GM08714 (cell line): ENCODE measurements around the gene SLC1A4.

Experiments used
- H3K4me3 ChIP-seq: fragments of 200-500 bp; sonication (Bioruptor generic); 2 replicates; pipeline ENCODE4 v1.5.1; 2014; ENCODE audit warnings: mild to moderate bottlenecking, low read length, inconsistent platforms
- ZNF274 ChIP-seq: IDR thresholded peaks from 2 replicates; pipeline ENCODE4 v1.6.1; 2012; ENCODE audit warnings: mild to moderate bottlenecking, low read depth, low read length

Gene SLC1A4

DNA sequence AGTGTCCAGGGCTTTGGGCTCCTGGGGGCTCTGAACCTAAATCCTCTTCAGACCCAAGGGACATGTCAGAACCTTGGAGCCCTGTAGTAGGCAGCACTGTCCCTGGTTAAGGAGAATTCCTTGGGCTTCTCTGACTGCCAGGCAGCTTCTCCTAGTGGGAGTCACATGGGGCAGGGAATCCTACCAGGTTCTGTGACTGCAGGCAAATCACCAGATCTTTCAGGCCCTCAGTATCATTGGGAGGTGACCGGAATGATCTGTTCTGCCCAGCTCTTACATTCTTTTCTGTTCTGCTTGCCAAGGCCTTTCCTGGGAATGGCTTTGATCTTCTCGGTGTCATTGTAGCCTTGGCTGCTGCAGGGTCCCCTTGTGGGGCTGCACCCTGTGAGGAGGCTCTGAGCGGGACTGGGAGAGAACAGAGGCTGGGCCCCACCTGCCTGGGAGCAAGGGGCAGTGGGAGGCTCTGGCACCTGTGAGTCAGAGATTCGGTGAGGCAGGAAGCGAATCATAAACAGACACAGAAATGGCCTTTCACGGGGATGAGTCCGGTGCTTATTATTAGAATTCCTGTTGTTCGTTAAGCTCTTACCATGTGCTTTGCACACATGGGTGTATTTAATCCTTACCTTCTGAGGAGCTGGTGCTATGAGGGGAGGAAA, 81.1 kb downstream of the SLC1A4 start:
- no peak overlapping the region for H3K4me3 ChIP-seq
- no peak for TF ChIP-seq ZNF274

DNA sequence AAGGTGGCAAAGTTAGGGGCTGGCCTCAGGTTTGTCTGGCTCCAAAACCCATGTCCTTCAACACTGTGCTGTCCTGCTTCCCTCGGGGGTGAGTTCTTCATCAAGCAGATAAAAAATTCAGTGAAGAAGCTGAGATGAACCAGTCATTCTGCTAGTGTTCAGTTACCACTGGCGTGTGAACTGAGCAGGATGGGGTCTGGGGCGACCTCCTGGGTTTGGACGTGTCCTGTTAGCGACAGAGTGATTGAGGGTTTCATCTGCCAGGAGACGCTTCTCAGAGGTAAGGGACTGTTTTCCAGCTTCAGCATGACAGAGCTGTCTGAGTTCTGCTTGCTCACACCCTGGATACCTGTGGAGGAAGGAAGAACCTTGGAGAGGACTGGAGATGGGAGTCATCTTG, 81.7 kb downstream of the SLC1A4 start:
- no peak for TF ChIP-seq ZNF274

DNA sequence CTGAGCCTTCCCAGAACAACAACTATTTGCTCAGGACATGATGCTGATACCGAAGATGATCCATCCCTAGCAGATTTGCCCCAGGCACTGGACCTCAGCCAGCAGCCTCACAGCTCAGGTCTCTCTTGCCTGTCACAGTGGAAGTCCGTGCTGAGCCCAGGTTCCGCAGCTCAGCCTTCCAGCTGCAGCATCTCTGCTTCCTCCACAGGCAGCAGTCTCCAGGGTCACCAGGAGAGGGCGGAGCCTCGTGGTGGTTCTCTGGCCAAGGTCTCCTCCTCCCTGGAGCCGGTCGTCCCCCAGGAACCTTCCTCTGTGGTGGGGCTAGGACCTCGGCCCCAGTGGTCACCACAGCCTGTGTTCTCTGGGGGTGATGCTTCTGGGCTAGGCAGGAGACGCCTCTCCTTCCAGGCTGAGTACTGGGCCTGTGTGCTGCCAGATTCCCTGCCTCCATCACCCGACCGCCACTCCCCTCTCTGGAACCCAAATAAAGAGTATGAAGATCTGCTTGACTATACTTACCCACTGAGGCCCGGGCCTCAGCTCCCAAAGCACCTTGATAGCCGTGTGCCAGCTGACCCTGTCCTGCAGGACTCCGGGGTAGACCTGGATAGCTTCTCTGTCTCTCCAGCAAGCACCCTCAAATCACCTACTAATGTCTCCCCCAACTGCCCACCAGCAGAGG, 82.4 kb downstream of the SLC1A4 start:
- TF ChIP-seq ZNF274, result no peak
- no peak overlapping the region for H3K4me3 ChIP-seq

More for the DNA sequence above, 81.7 kb downstream of the SLC1A4 start:
- no peak overlapping the region for H3K4me3 ChIP-seq

DNA sequence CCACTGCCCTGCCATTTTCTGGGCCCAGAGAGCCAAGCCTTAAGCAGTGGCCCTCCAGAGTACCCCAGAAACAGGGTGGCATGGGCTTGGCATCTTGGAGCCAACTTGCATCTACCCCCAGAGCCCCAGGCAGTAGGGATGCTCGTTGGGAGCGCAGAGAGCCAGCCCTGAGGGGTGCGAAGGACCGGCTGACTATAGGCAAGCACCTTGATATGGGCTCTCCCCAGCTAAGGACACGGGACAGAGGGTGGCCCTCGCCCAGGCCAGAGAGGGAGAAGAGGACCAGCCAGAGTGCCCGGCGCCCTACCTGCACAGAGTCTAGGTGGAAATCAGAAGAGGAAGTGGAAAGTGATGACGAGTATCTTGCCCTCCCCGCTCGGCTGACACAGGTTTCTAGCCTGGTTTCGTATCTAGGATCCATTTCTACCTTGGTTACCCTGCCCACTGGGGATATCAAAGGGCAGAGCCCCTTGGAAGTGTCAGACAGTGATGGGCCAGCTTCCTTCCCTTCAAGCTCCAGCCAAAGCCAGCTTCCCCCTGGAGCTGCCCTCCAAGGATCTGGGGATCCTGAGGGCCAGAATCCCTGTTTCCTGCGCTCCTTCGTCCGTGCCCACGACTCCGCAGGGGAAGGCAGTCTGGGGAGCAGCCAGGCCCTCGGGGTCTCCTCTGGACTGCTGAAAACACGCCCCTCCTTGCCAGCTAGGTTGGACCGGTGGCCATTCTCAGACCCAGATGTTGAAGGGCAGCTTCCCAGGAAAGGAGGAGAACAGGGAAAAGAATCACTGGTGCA, 83.2 kb downstream of the SLC1A4 start:
- TF ChIP-seq ZNF274, result no peak
- H3K4me3 ChIP-seq, result no peak overlapping the region
